Measurements from ENCODE around the gene RAB44. TPM values are rescaled to one million over a fixed set of nuclear protein-coding genes. Genes with fewer than 3 reads are reported as not detected.

RAB44 gene
- total RNA-seq, 1 donor from 2014 or later, result not detected

DNA sequence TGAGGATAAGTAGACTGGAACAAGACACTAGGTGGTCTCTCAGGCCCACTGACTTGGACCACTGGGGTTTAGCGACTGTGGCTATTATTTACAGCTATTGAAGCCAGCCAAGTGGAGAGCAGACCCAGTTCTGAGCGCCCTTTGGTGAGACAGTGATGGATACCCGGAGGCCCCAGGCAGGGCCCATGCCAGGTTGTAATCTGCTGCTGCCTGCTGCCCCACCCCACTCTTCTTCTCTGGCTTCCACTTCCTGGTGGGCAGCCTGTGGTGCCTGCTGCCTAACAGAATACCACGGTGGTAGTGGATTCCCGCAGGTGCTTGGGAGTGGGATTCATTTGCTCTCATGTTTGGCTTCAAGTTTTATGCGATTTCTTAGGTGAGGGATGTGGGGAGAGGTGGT lies 570 bp downstream of the RAB44 start:
- H3K9me3 Mint-ChIP-seq (ENCODE audit: unreplicated experiment), result no peaks in the 10 kb centered on the region

DNA sequence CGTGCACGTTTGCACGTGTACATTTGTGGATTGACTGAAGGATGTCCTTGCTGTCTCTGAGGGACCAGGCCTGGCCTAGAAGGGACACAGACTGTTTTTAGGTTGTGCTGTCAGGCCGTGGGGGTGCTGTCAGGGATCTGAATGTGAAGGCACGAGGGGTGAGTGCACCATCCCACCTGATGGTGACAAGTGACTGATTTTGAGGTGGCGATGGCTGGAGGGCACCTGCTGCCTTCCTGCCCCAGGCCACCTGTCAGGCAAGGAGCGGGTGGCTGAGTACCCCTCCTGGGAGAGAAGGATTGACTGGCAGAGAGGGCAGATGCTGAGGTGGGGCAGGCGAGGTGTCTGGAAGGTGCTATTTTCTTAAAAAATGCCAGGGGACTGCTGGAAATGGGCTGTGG lies 1.2 kb downstream of the RAB44 start:
- Mint-ChIP-seq H3K4me3 (ENCODE audit: unreplicated experiment) (no peak overlapping the region), H3K27ac (ENCODE audit: unreplicated experiment) (no peak overlapping the region), H3K9me3 (ENCODE audit: unreplicated experiment) (no peaks in the 10 kb centered on the region), H3K27me3 (ENCODE audit: unreplicated experiment) (no peaks in the 10 kb centered on the region), H3K4me1 (ENCODE audit: low read depth, unreplicated experiment) (peaks cover 2% of the 10 kb centered on the region), H3K36me3 (ENCODE audit: unreplicated experiment) (peaks cover 8% of the 10 kb centered on the region)
- DNase-seq, result no peak
- TF ChIP-seq, protein P1, sequence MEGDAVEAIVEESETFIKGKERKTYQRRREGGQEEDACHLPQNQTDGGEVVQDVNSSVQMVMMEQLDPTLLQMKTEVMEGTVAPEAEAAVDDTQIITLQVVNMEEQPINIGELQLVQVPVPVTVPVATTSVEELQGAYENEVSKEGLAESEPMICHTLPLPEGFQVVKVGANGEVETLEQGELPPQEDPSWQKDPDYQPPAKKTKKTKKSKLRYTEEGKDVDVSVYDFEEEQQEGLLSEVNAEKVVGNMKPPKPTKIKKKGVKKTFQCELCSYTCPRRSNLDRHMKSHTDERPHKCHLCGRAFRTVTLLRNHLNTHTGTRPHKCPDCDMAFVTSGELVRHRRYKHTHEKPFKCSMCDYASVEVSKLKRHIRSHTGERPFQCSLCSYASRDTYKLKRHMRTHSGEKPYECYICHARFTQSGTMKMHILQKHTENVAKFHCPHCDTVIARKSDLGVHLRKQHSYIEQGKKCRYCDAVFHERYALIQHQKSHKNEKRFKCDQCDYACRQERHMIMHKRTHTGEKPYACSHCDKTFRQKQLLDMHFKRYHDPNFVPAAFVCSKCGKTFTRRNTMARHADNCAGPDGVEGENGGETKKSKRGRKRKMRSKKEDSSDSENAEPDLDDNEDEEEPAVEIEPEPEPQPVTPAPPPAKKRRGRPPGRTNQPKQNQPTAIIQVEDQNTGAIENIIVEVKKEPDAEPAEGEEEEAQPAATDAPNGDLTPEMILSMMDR (IDR thresholded peaks at IDR 0.05; ENCODE audit: partially characterized antibody, unreplicated experiment), result no peak

More for the DNA sequence above, 570 bp downstream of the RAB44 start:
- H3K27ac Mint-ChIP-seq (ENCODE audit: unreplicated experiment), result no peak overlapping the region
- peaks cover 2% of the 10 kb centered on the region for H3K4me1 Mint-ChIP-seq (ENCODE audit: low read depth, unreplicated experiment)
- no peak for DNase-seq
- no peak overlapping the region for H3K4me3 Mint-ChIP-seq (ENCODE audit: unreplicated experiment)
- TF ChIP-seq, protein P1 (IDR thresholded peaks at IDR 0.05; ENCODE audit: partially characterized antibody, unreplicated experiment), result no peak
- H3K36me3 Mint-ChIP-seq (ENCODE audit: unreplicated experiment), result peaks cover 2% of the 10 kb centered on the region
- peaks cover 2% of the 10 kb centered on the region for H3K27me3 Mint-ChIP-seq (ENCODE audit: unreplicated experiment)

DNA sequence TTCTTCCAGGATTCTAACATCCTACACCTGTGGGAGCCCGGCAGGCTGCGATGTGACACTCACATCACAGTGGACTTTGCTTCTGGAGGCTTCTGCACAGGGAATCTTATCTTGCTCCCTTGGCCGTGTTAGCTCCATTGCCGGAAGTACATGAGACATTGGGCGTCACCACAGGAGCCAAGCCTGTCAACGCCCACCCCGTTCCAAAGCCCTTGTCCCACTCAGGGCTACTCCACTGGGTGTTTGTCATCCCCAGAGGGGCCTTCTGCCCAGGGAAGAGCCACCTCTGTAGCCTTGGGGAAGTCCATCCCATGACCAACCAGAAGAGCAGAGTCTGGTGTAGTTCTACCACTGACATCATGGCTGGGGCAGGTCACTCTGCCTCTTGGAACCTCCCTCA lies 1.7 kb downstream of the RAB44 start:
- Mint-ChIP-seq H3K4me1 (ENCODE audit: low read depth, unreplicated experiment) (peaks cover 2% of the 10 kb centered on the region), H3K4me3 (ENCODE audit: unreplicated experiment) (no peak overlapping the region), H3K9me3 (ENCODE audit: unreplicated experiment) (no peaks in the 10 kb centered on the region), H3K27ac (ENCODE audit: unreplicated experiment) (no peak overlapping the region), H3K36me3 (ENCODE audit: unreplicated experiment) (peaks cover 9% of the 10 kb centered on the region), H3K27me3 (ENCODE audit: unreplicated experiment) (no peaks in the 10 kb centered on the region)
- TF ChIP-seq, protein P1 (IDR thresholded peaks at IDR 0.05; ENCODE audit: partially characterized antibody, unreplicated experiment), result no peak
- no peak for DNase-seq

DNA sequence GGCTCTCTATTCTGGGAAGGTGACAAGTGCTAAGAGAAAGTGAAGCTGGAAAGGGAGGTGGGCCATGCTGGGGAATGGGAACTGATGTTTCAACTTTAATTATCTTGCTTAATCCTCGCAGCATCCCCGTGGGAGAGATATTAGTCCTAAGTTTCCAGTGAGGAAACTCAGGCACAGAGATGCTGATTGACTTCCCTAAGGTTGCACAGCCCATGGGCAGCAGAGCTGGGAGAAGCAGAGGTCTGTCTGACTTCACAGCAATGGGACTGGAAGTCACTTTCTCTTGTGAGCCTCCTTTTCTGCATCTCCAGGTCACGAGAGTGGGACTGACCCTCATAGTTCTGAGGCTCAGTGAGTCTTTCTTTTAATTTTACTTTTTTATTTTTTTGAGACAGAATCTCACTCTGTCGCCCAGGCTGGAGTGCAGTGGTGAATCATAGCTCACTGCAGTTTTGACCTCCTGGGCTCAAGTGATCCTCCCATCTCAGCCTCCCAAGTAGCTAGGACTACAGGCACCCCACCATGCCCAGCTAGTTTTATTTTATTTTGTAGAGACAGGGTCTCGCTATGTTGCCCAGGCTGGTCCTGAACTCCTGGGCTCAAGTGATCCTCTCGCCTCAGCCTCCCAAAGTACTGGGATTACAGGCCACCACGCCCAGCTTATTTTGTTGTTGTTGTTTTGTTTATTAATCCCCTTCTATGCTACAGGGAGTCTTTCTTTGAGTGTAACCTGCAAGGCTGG lies 2.6 kb downstream of the RAB44 start:
- TF ChIP-seq, protein P1 (IDR thresholded peaks at IDR 0.05; ENCODE audit: partially characterized antibody, unreplicated experiment), result no peak
- H3K36me3 Mint-ChIP-seq (ENCODE audit: unreplicated experiment), result peaks cover 9% of the 10 kb centered on the region

DNA sequence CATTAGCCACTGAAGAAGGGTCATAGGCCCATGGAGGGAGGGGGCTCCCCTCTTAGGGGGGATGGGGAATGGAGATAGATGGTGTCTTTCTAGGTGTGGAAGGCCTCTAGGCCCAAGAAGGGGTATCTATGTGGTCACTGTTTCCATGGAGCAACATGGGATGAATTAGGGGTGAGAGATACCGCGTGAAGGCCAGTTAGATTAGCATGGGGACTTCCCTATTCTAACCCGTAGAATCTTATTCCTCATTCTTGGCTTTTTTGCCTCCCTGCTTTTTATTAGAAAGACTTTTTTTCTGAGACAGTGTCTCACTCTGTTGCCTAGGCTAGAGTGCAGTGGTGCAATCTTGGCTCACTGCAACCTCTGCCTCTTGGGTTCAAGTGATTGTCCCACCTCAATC lies 3.2 kb downstream of the RAB44 start:
- H3K36me3 Mint-ChIP-seq (ENCODE audit: unreplicated experiment), result peaks cover 9% of the 10 kb centered on the region
- TF ChIP-seq, protein P1 (IDR thresholded peaks at IDR 0.05; ENCODE audit: partially characterized antibody, unreplicated experiment), result no peak
- H3K4me1 Mint-ChIP-seq (ENCODE audit: low read depth, unreplicated experiment), result no peaks in the 10 kb centered on the region
- DNase-seq, result no peak
- no peak overlapping the region for H3K4me3 Mint-ChIP-seq (ENCODE audit: unreplicated experiment)
- H3K27ac Mint-ChIP-seq (ENCODE audit: unreplicated experiment), result no peak overlapping the region
- H3K27me3 Mint-ChIP-seq (ENCODE audit: unreplicated experiment), result no peaks in the 10 kb centered on the region
- H3K9me3 Mint-ChIP-seq (ENCODE audit: unreplicated experiment), result no peaks in the 10 kb centered on the region

More for the DNA sequence above, 2.6 kb downstream of the RAB44 start:
- Mint-ChIP-seq H3K9me3 (ENCODE audit: unreplicated experiment) (no peaks in the 10 kb centered on the region), H3K27ac (ENCODE audit: unreplicated experiment) (no peak overlapping the region), H3K4me3 (ENCODE audit: unreplicated experiment) (no peak overlapping the region), H3K4me1 (ENCODE audit: low read depth, unreplicated experiment) (peaks cover 2% of the 10 kb centered on the region), H3K27me3 (ENCODE audit: unreplicated experiment) (no peaks in the 10 kb centered on the region)
- DNase-seq, result no peak

All from glutamatergic neuron (in vitro differentiated cells).